ENCODE measurements around the gene ETNK2.

Gene ETNK2, protein sequence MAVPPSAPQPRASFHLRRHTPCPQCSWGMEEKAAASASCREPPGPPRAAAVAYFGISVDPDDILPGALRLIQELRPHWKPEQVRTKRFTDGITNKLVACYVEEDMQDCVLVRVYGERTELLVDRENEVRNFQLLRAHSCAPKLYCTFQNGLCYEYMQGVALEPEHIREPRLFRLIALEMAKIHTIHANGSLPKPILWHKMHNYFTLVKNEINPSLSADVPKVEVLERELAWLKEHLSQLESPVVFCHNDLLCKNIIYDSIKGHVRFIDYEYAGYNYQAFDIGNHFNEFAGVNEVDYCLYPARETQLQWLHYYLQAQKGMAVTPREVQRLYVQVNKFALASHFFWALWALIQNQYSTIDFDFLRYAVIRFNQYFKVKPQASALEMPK

DNA sequence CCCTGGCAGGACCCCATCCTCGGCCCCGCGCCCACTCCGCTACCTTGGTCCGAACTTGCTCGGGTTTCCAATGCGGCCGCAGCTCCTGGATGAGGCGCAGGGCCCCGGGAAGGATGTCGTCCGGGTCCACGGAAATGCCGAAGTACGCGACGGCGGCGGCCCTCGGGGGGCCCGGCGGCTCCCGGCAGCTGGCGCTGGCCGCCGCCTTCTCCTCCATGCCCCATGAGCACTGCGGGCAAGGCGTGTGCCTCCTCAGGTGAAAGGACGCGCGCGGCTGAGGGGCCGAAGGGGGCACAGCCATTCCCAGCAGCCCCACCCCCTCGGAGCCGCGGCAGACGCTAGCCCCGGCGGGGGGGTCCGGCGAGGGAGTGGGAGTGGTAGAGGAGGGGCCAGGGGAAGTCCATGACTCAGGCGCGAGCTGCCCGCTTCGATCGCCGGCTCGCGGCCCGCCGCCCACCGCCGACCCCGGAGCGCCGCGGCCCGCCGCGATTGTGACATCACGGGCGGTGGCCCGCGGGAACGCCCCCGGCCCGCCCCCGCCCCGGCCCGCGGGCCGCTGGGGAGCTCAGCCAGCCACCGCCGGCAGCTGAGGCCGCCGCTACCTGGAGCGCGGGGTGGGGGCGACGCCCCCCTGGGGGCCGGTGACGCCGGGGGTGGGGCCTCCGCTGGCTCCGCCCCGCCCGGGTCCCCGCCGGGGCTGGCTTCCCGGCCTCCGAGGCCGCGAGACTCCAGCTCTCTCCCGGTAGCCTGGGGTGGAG is at the start of gene ETNK2:
Gene ETNK2 (minus strand): TSS at position 493 of the 758 bp plus-strand sequence. CDS start 192 bp downstream, at position 301.
- DNase-seq (ENCODE audit: low read depth in 1 of 2, low spot score in 1 of 2) = peak; percentile 21 to 49

DNA sequence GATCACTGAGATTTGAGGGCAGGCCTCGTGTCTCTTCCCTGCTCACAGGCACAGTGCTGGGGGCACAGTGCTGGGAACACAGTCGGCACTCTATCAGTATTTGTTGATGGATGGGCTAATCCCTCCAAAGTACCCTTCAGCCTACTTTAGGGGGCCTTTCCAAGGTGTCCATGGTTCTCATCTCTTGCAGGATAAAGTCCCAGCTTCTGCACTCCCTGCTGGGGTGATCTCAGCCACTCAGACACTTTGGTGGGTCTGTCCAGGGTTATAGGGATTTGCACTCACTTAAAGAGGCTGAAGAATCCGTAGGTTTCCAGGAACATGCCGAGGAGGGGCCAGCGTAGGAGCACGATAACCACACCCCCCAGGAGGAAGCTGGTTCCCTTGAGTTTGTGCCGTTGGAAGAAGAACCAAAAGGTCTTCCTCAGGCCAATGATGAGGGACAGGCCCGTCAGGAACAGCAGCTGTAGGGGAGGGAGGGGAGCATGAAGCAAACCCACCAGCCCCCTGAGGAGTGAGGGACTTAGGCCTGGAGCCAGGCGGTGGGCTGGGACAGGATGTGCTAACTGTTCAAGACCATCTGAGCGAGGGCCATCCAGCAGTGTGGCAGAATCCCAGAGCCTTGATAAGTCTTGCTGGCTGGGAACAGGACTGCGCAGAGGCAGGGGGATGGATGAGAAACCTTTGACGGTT is 49.6 kb upstream of the ETNK2 start:
- DNase-seq (ENCODE audit: low read depth in 1 of 2, low spot score in 1 of 2) = no peak

DNA sequence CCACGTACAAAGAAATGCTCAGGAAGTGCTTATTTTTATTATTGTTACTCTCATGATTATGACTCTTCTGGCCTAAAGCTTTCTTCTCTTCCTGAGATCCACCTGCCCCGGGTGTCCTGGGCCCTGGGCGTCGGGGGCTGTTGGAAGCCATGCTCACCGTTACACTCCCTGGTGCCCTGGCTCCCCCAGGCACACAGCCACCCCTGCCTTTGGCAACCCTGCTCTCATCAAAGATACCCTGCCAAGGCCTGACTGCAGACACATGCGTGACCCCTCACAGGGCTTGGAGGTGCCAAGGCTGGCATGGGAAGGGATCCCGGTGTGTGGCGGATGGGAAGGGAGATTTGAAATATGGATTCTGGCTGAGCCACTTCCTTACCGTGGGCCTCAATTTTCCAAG is 47.7 kb upstream of the ETNK2 start:
- DNase-seq (ENCODE audit: low read depth in 1 of 2, low spot score in 1 of 2) = no peak

DNA sequence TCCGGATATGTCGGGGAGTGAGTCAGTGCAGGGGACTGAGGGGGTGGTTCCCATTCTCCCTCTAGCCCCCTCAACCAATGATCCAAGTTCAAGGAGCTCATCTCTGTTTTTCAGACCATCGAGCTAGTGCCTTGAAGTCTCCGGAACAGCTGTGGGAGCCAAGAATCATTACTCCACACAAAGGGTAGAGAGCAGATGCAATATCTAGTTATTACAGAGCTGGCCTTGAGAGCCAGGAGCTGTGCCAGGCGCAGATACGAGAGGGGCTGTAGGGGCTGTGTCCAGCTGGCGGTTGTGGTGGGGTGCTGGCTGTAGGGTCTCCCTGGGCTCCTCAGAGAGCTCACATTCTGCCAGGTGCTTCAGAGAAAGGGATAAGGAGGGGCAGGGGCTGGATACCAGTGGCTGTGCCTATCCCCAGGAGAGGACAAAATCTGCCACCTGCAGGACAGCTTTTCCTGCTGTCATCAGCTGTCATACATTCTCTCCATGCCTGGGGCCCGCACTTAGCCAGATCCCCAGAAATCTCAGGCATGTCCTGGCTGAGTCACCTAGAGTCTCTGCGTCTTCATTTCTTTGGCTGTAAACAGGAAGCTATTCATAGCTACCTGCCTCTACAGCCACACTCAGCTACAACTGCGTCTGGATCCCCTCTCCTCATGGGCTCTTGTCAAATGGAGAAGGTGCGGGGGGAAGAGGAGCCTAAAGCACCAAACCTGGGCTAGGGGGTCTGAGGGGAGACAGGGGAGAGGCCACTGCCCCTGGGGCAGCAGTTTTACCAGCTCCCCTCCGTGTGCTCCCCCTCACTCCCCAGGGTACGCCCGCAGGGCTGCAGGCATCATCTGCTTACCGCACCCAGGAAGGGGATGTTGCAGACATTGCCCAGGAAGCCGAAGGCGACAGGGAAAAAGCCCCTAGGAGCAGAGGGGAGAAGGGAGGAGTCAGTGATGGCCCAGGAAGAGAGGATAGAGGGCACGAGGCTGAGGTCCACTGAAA is 46.8 kb upstream of the ETNK2 start:
- no peak for DNase-seq (ENCODE audit: low read depth in 1 of 2, low spot score in 1 of 2)

DNA sequence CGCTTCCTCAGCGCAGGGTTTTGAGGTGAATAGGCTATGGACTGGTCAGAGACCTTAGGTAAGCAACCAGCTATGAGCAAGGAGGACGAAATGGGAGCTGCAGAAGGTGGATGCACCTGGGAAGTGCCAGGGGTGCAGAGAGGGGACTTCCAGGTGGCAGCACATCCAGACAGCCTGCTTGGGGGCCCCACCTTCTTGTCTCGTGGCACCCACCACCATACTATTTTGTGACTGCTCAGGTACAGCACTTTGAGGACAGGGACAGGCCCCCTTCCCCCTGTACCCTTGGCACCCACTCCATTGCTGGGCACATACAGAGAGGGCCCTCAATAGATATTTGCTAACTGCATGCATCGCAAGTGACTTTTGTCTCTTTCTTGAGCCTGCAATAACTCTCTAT is 45.2 kb upstream of the ETNK2 start:
- no peak for DNase-seq (ENCODE audit: low read depth in 1 of 2, low spot score in 1 of 2)

DNA sequence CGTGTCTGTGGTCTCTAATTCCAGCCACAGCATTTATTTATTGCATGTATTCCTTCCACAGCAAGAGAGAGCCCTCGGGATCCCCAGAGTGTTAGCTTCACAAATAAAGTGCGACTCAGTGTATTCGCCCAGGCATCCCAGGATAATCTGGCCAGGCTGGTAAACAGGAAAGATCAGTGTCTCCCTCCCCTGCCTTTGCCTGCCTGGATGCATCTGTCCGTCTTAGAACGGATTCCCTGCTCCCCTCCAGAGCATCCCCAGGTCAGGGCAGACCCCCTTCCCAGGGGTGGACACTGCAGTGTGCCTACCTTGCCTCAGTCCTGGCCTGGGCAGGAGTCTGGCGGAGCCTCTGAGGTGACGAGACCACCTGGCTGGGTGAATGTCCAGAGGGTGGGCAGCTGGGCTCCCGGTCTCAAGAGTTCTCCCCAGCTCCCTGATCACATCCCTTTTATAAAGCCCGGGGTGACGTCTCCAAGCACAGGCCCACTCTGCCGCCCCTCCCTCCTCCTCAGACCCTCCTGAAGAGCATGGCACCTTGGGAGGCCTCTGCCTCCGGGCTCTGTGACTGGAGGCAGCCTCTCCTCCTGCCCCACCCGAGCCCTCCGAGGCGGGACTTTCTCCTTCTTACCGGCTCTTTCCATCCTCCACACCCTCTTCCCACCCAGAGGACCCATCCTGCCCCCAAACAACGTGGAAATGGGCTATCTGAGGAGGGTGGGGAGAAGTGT is 44.4 kb upstream of the ETNK2 start, which contains the start of gene KISS1:
Gene KISS1 (minus strand): TSS at position 424 of the 728 bp plus-strand sequence. CDS start 3,615 bp downstream, outside the sequence.
- DNase-seq (ENCODE audit: low read depth in 1 of 2, low spot score in 1 of 2) = no peak

DNA sequence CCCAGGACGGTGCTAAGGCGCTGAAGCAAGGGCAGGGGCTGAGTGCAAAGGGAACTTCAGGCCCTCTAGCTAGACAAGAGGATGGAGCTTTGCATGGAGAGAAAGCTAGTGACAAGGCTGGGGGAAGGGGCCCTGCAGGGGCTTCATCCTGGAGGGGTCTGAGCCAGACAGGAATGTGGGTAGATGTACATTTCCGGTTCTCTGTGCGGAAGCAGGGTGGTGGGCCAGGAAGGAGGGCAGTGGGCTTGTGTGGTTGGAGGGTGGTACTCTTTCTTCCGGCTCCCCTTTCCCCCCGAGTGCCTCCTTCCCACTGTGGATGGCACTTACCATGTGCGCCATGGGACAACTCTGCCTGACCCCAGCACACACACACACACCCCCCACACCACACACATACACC is 42.9 kb upstream of the ETNK2 start:
- DNase-seq (ENCODE audit: low read depth in 1 of 2, low spot score in 1 of 2) = no peak

DNA sequence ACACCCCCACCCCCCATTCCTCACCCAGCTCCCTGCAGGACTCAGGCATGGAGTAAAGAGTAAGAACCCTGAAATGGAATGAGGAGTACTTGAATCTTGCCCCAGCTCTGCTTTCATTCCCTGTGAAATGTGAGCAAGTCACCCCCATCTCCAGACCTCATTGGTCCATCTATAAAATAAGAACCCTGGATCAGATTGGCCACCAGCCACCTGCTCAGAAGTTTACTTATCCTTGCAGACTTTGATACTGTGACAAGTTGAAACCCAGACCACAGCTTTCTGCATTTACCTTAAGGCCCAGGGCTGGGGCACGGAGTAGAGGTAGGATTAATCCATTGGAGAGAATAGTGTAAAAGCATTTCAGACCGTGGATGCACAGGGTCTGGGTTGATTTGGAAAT is 42.2 kb upstream of the ETNK2 start:
- no peak for DNase-seq (ENCODE audit: low read depth in 1 of 2, low spot score in 1 of 2)

DNA sequence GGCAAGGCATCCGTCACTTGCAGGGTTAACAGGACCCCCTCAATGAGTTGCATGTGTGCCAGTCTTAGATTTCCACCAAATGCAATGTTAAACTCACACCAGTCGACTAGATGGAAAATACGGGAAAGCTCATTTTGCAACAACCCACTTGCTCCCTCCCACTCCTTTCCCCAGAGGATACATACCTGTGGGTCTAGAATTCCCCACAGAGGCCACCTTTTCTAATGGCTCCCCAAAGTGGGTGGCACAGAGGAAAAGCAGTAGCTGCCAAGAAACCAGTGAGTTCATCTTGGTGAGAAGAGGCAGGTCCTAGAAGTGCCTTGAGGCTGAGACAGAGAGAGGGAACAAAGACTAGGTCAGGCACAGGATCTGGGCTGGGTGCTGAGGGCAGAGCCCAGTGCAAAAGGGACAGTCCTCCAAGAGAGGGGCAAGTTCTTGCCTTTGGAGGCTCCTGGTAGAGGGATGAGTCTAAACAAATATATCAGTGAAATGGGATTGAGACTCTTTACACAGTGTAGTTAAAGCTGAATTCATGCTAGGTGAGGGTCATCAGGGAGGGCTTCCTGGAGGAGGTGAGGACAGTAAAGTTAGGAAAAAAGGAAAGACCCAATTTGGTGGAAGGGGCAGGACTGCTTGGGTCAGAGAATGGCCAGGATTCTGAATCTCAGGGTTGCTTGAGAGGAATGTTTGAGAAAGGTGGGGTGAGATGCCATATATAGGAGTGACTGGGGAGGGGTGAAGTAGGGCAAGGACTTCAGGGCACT is 40.9 kb upstream of the ETNK2 start:
- DNase-seq (ENCODE audit: low read depth in 1 of 2, low spot score in 1 of 2) = no peak

DNA sequence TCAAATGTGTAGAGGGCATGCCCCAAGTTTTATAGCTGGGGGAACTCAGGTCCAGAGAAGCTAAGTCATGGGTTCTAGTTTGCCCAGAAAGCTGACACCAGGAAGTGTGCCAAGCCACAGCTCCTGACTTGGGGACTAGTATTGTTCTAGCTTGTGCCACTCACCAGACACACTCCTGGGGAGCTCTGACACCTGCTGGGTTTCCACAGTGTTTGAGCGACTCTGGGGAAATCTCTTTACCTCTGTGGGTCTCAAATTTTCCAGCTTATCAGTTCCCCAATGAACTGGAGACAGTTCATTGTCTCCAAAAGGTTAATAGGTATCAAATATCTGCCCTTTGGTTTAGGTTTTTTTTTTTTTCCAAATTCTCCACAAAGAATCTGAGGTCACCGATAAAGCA is 40.2 kb upstream of the ETNK2 start:
- DNase-seq (ENCODE audit: low read depth in 1 of 2, low spot score in 1 of 2) = no peak

DNA sequence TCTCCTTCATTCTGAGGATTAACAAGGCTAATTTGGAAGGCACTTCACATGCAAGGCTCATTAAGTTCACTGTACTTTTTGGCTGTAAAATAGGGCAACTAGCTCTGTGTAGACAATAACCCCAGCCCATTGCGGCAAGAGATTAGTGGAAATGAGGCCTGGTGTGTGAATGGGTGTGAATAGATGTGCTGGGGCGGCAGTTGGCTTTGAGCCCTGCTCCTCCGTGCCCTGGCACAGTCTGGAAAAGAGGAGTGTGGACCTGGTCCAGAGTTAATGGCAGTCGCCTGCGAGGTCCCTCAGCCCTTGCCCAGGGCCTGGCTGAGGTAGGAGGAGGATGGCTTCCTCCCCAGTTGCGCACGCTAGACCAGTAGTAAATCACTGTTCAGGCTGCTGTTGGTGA is 39.6 kb upstream of the ETNK2 start:
- DNase-seq (ENCODE audit: low read depth in 1 of 2, low spot score in 1 of 2) = no peak

DNA sequence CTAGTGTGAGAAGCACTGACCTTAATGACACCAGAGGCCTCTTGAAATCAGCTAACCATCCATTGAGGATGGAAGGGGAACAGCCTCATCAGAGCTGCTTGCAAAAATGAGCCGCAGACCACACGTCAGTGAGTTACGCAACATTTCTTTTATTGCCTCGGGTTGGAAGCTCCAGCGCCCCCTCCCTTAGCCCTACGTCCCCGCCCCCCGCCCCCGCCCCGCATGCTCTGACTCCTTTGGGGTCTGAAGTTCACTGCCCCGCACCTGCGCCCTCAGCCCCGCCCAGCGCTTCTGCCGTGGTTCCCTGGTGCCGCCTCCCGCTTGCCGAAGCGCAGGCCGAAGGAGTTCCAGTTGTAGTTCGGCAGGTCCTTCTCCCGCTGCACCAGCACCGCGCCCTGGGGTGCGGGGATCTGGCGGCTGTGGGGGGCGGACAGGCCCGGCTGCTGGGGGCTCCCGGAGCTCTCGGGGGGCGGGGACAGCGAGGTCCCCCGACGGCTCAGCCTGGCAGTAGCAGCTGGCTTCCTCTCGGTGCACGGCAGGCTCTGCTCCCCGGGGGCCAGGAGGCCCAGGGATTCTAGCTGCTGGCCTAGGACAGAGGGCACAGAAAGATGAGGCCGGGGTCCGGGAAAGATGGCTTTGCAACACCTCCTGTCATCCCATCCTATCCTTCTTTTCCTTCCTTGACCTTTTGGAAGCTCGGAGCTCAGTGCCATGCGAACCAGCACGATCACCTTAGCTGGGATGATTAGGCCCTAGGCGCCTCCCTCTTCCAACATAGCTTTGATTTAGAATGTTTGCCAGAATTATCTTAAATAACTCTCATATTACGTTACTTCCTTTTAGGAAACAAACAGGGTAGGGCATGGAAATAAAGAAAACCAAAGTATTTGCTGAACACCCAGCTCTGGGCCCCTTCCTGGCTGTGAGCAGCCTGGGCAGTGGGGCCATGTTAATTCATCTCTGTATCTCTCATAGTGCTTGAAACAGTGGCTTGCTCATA is 38.7 kb upstream of the ETNK2 start:
- no peak for DNase-seq (ENCODE audit: low read depth in 1 of 2, low spot score in 1 of 2)

DNA sequence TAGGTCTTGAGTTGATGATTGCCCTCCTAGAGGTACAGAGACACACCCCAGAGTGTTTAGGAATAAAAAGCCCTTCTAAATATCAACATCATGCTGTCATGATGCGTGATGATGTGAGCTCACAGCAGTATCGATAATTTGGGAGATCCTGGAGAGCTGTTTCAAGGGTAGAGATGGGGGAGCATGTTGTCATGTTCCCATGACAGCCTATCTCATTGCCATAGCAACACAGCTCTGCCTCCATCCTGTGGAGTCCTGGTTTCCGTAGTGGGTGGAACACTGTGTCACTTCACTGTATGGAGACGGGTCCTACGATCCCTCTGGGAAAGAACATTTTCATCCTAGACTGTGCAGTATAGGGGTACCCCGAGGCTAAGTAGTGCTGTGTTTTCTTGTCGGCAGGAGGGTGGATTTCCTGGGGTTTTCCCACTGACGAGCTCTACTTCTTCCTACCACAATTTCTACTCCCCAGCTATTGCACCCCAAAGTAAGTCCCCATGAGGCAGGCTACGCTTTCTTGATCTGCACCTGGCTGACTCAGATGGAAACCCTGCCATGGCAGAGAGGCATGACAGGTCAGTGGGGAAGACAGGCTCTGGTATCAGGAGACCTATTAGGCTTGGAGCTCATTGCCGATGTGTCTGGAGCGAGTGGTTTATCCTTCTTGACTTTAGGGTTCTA is 37.3 kb upstream of the ETNK2 start:
- no peak for DNase-seq (ENCODE audit: low read depth in 1 of 2, low spot score in 1 of 2)

DNA sequence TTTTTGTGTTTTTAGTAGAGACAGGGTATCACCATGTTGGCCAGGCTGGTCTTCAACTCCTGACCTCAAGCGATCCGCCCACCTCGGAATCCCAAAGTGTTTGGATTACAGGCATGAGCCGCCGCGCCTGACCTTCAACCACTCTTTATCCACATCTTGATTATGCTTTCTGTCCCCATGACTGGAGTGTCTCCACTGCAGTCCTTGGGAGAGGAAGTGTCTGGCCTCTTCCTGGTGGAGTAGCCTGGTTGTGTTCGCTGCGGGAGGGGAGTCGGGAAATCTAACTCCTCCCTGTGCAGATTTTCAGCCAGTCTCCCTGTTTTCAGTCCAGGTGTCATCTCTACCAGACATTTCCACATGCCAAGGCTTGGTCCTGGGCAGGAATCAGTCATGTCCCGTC is 34.8 kb upstream of the ETNK2 start:
- no peak for DNase-seq (ENCODE audit: low read depth in 1 of 2, low spot score in 1 of 2)

DNA sequence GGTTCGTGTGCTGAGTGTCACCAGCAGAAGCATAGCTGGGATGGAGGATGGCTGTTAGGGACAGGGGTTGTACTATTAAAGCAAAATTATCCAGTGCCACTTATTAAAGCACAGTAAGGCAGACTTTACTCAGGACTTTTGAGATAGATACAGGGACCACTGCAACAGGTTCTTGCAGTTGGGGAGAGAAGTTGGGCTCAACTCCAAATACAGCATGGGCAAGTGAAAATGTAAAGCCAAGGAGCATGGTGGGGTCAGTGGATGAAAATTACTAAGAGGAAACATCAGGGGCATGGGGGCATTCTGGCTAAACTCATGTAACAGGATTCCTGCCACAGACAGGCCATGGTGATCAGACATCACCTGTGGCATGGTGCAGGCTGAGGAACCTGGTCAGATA is 29.3 kb upstream of the ETNK2 start:
- DNase-seq (ENCODE audit: low read depth in 1 of 2, low spot score in 1 of 2) = no peak

DNA sequence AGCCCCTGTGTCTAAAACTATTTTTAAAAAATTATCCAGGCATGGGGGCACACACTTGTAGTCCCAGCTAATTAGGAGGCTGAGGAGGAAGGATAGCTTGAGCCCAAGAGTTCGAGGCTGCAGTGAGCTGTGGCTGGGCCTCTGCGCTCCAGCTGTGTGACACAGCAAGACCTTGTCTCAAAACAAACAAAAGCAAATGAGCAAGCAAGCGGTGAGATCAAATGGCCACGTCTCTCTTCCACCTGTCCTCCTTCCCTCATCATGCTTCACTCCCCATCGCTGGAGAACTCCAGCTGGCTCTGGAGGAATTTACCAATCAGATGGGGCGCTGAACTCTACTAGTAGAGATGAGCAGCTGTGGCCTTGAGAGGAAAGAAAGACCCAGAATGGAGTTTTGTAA is 28.3 kb upstream of the ETNK2 start:
- no peak for DNase-seq (ENCODE audit: low read depth in 1 of 2, low spot score in 1 of 2)

DNA sequence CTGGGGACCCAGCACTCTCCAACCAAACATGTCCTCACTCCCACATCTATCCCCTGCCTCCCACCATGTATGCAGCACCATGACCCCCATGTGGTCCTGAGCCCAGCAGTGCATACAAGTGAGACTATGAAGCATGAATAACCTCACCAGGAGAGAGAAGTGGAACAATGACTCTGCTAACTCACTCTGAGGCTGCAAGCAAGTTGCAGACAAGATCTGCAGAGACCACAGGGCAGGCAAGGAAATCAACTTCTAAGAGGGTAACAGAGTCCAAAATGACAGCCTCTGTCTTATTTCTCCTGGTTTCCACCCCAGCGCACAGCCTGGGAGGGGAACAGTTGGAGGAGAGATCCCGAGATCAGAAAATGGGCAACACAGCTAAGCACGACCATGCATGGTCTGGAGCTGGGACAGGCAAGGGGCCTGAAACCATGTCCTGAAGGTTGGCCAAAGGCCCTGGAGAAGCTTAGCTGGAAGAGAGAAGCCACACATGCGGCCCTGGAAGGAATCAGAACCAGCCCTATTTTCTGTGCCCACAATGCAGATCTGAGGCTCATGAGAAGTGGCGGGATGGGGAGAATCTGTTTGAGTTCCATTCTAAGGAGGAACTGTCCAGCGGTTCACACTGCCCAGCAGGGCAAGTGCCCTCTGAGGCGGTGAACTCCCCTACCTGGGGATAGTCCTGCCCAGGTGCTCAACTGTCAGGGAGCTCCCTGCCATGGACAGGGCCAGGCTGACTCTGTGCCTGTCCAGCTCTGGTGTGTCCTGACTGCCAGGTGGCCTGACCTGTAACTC is 26.8 kb upstream of the ETNK2 start:
- no peak for DNase-seq (ENCODE audit: low read depth in 1 of 2, low spot score in 1 of 2)

Data from activated T-helper 1 cell treated with anti-CD3 and anti-CD28 coated beads, Interleukin-2, amount 50 U/mL, for 16 hours (primary cell).